ENCODE results near the gene PLEKHG4B. TPM values are rescaled to one million over a fixed set of nuclear protein-coding genes. Genes with fewer than 3 reads are reported as not detected.

PLEKHG4B gene
- polyA plus RNA-seq, 3 donors: not detected

DNA sequence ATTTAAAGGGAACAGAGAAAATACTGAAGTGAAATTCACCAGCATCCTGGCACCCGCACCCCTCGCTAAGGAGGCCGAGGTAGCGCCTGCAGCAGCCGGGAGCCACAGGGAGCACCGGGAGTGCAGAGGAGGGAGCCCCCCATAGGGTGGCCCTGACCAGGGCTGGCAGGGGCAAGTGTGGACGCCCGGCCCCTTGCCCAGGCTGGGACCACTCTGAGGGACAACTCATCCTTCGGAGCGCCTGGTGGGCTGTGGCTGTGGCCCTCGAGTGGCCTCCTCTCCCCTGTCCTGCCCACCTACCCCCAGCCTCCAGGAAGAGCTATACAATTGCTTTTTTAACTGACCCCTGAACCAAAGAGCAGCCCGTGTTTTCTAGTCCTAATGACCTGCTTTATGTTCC lies 47.0 kb downstream of the PLEKHG4B start:
- intact Hi-C loops (cut with micrococcal nuclease): no loop called here
- TF ChIP-seq, protein P1, sequence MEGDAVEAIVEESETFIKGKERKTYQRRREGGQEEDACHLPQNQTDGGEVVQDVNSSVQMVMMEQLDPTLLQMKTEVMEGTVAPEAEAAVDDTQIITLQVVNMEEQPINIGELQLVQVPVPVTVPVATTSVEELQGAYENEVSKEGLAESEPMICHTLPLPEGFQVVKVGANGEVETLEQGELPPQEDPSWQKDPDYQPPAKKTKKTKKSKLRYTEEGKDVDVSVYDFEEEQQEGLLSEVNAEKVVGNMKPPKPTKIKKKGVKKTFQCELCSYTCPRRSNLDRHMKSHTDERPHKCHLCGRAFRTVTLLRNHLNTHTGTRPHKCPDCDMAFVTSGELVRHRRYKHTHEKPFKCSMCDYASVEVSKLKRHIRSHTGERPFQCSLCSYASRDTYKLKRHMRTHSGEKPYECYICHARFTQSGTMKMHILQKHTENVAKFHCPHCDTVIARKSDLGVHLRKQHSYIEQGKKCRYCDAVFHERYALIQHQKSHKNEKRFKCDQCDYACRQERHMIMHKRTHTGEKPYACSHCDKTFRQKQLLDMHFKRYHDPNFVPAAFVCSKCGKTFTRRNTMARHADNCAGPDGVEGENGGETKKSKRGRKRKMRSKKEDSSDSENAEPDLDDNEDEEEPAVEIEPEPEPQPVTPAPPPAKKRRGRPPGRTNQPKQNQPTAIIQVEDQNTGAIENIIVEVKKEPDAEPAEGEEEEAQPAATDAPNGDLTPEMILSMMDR (IDR thresholded peaks at IDR 0.05): no peak
- H3K27me3 Mint-ChIP-seq (ENCODE audit: low read depth in 3 of 3): peaks cover 0 to 4% (median 2%) of the 10 kb centered on the region in 3 donors
- no peak overlapping the region for H3K9ac ChIP-seq (ENCODE audit: insufficient read depth, low read length, poor library complexity, severe bottlenecking)
- no peaks in the 10 kb centered on the region for H3K79me2 ChIP-seq (ENCODE audit: insufficient read depth, low read length)
- H3K4me1 ChIP-seq (ENCODE audit: control insufficient read depth in 1 of 2, insufficient read depth in 2 of 2, low read length in 2 of 2): no peaks in the 10 kb centered on the region
- 84% methylated on average over 10 of the region's 12 CpGs for WGBS (ENCODE audit: insufficient coverage)
- DNase-seq: no peak
- H3K9me3 ChIP-seq (replicated peaks in 1 of 2; ENCODE audit: control insufficient read depth in 1 of 2, insufficient read depth in 1 of 2, low read length in 2 of 2): no peaks in the 10 kb centered on the region
- no peak overlapping the region for H3K27ac ChIP-seq (ENCODE audit: low read depth in 1 of 2, low read length in 2 of 2)
- H3K4me3 ChIP-seq (replicated peaks in 1 of 3; ENCODE audit: low read depth in 2 of 3, low read length in 3 of 3): no peak overlapping the region
- no peak overlapping the region for H3K4me2 ChIP-seq (replicated peaks; ENCODE audit: extremely low read depth, low read length, poor library complexity, severe bottlenecking)
- H4K20me1 ChIP-seq (ENCODE audit: insufficient read depth, low read length): no peaks in the 10 kb centered on the region
- H3K4me3 Mint-ChIP-seq: no peak overlapping the region
- no peak overlapping the region for H2AFZ ChIP-seq (ENCODE audit: insufficient read depth, low read depth, low read length, poor library complexity, severe bottlenecking)
- H3K4me1 Mint-ChIP-seq: no peaks in the 10 kb centered on the region
- H3K27me3 ChIP-seq (ENCODE audit: control insufficient read depth in 2 of 2, insufficient read depth in 2 of 2, low read length in 2 of 2): no peaks in the 10 kb centered on the region
- H3K36me3 Mint-ChIP-seq: no peaks in the 10 kb centered on the region
- H3K36me3 ChIP-seq (replicated peaks in 1 of 2; ENCODE audit: control insufficient read depth in 1 of 2, insufficient read depth in 2 of 2, low read length in 2 of 2): no peaks in the 10 kb centered on the region
- peaks cover 0 to 6% (median 3%) of the 10 kb centered on the region in 7 donors for H3K9me3 Mint-ChIP-seq
- no peak overlapping the region for H3K27ac Mint-ChIP-seq

DNA sequence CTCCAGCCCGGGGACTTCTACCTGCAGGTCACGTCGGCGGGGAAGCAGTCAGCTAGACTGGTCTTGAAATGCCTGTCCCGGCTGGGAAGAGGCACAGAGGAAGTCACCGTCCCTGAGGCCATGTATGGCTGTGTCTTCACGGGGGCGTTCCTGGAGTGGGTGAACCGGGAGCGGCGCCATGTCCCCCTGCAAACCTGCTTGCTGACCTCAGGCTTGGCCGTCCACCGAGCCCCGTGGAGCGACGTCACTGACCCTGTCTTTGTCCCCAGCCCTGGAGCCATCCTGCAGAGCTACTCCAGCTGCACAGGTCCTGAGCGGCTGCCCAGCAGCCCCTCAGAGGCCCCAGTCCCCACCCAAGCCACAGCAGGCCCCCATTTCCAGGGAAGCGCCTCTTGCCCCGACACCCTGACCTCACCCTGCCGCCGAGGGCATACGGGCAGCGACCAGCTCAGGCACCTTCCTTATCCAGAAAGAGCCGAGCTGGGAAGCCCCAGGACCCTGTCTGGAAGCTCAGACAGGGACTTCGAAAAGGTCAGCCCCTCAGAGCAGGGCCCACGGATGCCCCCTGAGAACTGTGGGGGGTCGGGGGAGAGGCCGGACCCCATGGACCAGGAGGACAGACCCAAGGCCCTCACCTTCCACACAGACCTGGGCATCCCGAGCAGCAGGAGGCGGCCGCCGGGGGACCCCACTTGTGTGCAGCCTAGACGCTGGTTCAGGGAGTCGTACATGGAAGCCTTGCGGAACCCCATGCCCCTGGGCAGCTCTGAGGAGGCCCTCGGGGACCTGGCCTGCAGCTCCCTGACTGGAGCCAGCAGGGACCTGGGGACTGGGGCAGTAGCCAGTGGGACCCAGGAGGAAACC lies 47.8 kb downstream of the PLEKHG4B start:
- WGBS (ENCODE audit: insufficient coverage): 98% methylated on average over 28 of the region's 36 CpGs
- Mint-ChIP-seq H3K27ac (no peak overlapping the region), H3K9me3 (peaks cover 0 to 6% (median 0%) of the 10 kb centered on the region in 7 donors), H3K27me3 (ENCODE audit: low read depth in 3 of 3) (peaks cover 0 to 4% (median 2%) of the 10 kb centered on the region in 3 donors), H3K36me3 (no peaks in the 10 kb centered on the region), H3K4me1 (no peaks in the 10 kb centered on the region), H3K4me3 (no peak overlapping the region)
- no peaks in the 10 kb centered on the region for H3K27me3 ChIP-seq (ENCODE audit: control insufficient read depth in 2 of 2, insufficient read depth in 2 of 2, low read length in 2 of 2)
- H2AFZ ChIP-seq (ENCODE audit: insufficient read depth, low read depth, low read length, poor library complexity, severe bottlenecking): no peak overlapping the region
- intact Hi-C loops (cut with micrococcal nuclease): no loop called here
- DNase-seq: no peak
- no peaks in the 10 kb centered on the region for H3K36me3 ChIP-seq (replicated peaks in 1 of 2; ENCODE audit: control insufficient read depth in 1 of 2, insufficient read depth in 2 of 2, low read length in 2 of 2)
- H3K4me3 ChIP-seq (replicated peaks in 1 of 3; ENCODE audit: low read depth in 2 of 3, low read length in 3 of 3): no peak overlapping the region
- H3K4me2 ChIP-seq (replicated peaks; ENCODE audit: extremely low read depth, low read length, poor library complexity, severe bottlenecking): no peak overlapping the region
- no peak overlapping the region for H3K9ac ChIP-seq (ENCODE audit: insufficient read depth, low read length, poor library complexity, severe bottlenecking)
- no peaks in the 10 kb centered on the region for H3K9me3 ChIP-seq (replicated peaks in 1 of 2; ENCODE audit: control insufficient read depth in 1 of 2, insufficient read depth in 1 of 2, low read length in 2 of 2)
- H3K4me1 ChIP-seq (ENCODE audit: control insufficient read depth in 1 of 2, insufficient read depth in 2 of 2, low read length in 2 of 2): no peaks in the 10 kb centered on the region
- TF ChIP-seq, protein P1 (IDR thresholded peaks at IDR 0.05): no peak
- H3K27ac ChIP-seq (ENCODE audit: low read depth in 1 of 2, low read length in 2 of 2): no peak overlapping the region
- no peaks in the 10 kb centered on the region for H3K79me2 ChIP-seq (ENCODE audit: insufficient read depth, low read length)
- no peaks in the 10 kb centered on the region for H4K20me1 ChIP-seq (ENCODE audit: insufficient read depth, low read length)

Data from CD14-positive monocyte (primary cell).